Stimulated activated naive B cell treated with anti-CD40 and anti-IgM and Interleukin-4, amounts not matched to agents 10 μg/mL and 1 μg/mL and 100 μg/mL, for 72 hours (primary cell): ENCODE data around the gene BABAM2.
A peak's percentile ranks its signal among the peaks of the same experiment; 100 is the strongest.

Source experiments
- ATAC-seq, 2 donors: fragments of 150-1000 bp; cut with Tn5 transposase; replicated peaks; 2 replicates each; pipeline ENCODE4 v1.10.0; 2021; ENCODE audit warnings: moderate library complexity in 1 of 2
- DNase-seq: peaks from one replicate; pipeline ENCODE4 v3.0.0; 2021
- H3K27ac Mint-ChIP-seq: one replicate; pipeline ENCODE4 v1.8.0; 2022; ENCODE audit warnings: mild to moderate bottlenecking, mixed read lengths
- H3K27me3 Mint-ChIP-seq, 2 donors: one replicate each; pipeline ENCODE4 v1.8.0; 2022; ENCODE audit warnings: mixed read lengths in 2 of 2
- H3K36me3 Mint-ChIP-seq, 2 donors: one replicate each; pipeline ENCODE4 v1.8.0; 2022; ENCODE audit warnings: mixed read lengths in 2 of 2, mild to moderate bottlenecking in 1 of 2
- H3K4me1 Mint-ChIP-seq, 2 donors: one replicate each; pipeline ENCODE4 v1.8.0; 2022; ENCODE audit warnings: mixed read lengths in 2 of 2, mild to moderate bottlenecking in 1 of 2
- H3K4me3 Mint-ChIP-seq, 2 donors: one replicate each; pipeline ENCODE4 v1.8.0; 2022; ENCODE audit warnings: mild to moderate bottlenecking in 2 of 2, mixed read lengths in 2 of 2, moderate library complexity in 1 of 2
- H3K9me3 Mint-ChIP-seq, 2 donors: one replicate each; pipeline ENCODE4 v1.8.0; 2022; ENCODE audit warnings: mixed read lengths in 2 of 2, mild to moderate bottlenecking in 1 of 2

BABAM2 gene

DNA sequence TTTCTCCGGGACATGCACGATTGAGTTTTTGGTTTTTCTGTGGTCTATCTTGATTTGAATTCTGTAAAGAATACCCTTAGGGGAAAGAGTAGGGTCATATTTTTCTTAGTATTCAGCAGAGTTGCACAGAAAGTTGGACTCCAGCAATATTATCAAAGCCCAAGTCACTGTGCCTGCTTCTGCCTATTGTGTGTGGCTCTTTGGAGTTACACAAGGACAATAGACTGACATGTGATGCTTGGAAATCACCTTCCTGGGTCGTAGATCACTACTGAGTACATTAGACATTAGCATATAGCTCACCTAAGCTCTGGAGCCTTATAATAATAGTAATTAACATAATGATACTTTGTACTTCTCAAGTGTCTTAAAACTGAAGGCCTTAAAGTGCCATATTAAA, 263.3 kb downstream of the BABAM2 start:
- ATAC-seq (no peak), DNase-seq (no peak)
- no peak overlapping the region for H3K27ac Mint-ChIP-seq
- no peaks in the 10 kb centered on the region for H3K4me1 Mint-ChIP-seq
- H3K4me3 Mint-ChIP-seq, result no peak overlapping the region
- H3K27me3 Mint-ChIP-seq, result no peaks in the 10 kb centered on the region
- H3K9me3 Mint-ChIP-seq, result peaks cover 8 to 19% of the 10 kb centered on the region in 2 donors
- H3K36me3 Mint-ChIP-seq, result peaks cover 35 to 56% of the 10 kb centered on the region in 2 donors

- peaks cover 38 to 59% of the 10 kb centered on the region in 2 donors for H3K36me3 Mint-ChIP-seq
- DNase-seq (no peak), ATAC-seq (no peak)
- peaks cover 8 to 19% of the 10 kb centered on the region in 2 donors for H3K9me3 Mint-ChIP-seq
- H3K4me1 Mint-ChIP-seq, result no peaks in the 10 kb centered on the region
- H3K4me3 Mint-ChIP-seq, result no peak overlapping the region
- H3K27me3 Mint-ChIP-seq, result no peaks in the 10 kb centered on the region
- no peak overlapping the region for H3K27ac Mint-ChIP-seq
These were observed 264.6 kb downstream of the BABAM2 start for GRCh38 chr2:28155086-28155485.

GRCh38 chr2:28155627-28156026, 265.1 kb downstream of the BABAM2 start:
- Mint-ChIP-seq H3K27me3 (no peaks in the 10 kb centered on the region), H3K36me3 (peaks cover 38 to 56% of the 10 kb centered on the region in 2 donors), H3K4me1 (no peaks in the 10 kb centered on the region), H3K27ac (no peak overlapping the region), H3K9me3 (peaks cover 8 to 19% of the 10 kb centered on the region in 2 donors), H3K4me3 (no peak overlapping the region)
- DNase-seq (no peak), ATAC-seq (no peak)

DNA sequence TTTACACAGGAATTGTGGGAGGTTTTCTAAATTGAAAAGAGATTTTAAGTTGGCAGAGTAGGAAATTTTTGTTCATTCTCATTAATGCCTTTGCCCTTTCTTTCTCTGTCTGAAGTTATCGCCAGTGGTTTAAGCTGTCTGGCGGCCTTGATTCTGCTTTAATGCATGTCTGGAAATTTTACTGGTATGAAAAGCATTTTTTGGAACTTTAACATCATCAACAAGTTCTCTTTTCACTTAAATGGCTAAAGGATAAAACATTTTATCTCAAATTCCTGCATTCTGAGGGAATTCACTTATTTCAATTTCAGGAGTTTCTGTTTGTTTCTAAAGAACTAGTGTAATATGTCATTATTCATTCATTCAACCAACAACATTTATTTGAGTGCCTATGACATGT, 268.3 kb downstream of the BABAM2 start:
- DNase-seq (no peak), ATAC-seq (no peak)
- H3K4me1 Mint-ChIP-seq, result no peaks in the 10 kb centered on the region
- peaks cover 25 to 30% of the 10 kb centered on the region in 2 donors for H3K36me3 Mint-ChIP-seq
- H3K9me3 Mint-ChIP-seq, result peaks cover 8 to 19% of the 10 kb centered on the region in 2 donors
- H3K27me3 Mint-ChIP-seq, result no peaks in the 10 kb centered on the region
- H3K27ac Mint-ChIP-seq, result no peak overlapping the region
- H3K4me3 Mint-ChIP-seq, result no peak overlapping the region

DNA sequence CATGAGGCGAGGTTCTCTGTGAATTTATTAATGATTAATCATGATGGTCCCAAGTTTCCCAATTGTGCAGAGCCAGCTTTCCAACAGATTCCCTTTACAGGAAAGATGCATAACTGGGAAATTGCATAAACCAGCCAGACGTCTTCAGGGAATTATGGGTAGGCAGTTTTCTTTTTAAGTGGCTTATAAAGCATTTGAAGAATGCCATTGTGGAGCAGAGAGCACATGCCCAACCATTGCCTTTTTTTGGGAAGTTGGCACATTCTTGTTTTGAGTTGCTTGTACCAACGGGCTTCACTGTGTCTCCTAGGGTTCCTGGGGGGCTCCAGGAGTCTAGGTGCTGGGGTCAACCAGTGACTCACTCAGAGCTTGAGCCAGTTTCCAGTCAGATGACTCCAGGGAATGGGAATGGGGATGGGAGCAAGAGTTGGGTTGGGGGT, 270.5 kb downstream of the BABAM2 start:
- peaks cover 14 to 15% of the 10 kb centered on the region in 2 donors for H3K36me3 Mint-ChIP-seq
- H3K9me3 Mint-ChIP-seq, result peaks cover 1 to 2% of the 10 kb centered on the region in 2 donors
- no peak overlapping the region for H3K4me3 Mint-ChIP-seq
- peak overlapping the region; percentile 71 for H3K27ac Mint-ChIP-seq
- no peaks in the 10 kb centered on the region for H3K27me3 Mint-ChIP-seq
- DNase-seq, result no peak
- no peak for ATAC-seq
- H3K4me1 Mint-ChIP-seq, result no peaks in the 10 kb centered on the region

DNA sequence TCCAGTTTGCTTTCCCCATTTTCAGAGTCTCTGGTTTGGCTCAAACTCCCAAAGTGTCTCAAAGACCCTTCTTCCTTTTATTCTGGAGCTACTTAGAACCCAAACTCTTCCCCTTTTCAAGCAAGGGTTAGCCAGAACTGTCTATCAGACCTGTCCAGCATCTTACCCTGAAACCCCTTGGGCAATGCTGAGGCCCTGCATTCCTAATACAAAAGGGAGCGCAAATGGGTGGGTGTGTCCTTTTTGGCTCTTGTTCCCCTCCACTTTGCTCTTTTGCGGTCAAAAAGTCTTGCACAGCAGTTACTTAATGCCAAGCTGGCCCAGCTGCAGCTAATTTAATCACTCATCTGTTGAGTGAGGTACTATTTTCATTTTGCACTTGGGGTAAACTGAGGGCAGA, 270.9 kb downstream of the BABAM2 start:
- Mint-ChIP-seq H3K4me1 (no peaks in the 10 kb centered on the region), H3K27me3 (no peaks in the 10 kb centered on the region), H3K9me3 (no peaks in the 10 kb centered on the region), H3K4me3 (no peak overlapping the region), H3K36me3 (peaks cover 12 to 13% of the 10 kb centered on the region in 2 donors), H3K27ac (no peak overlapping the region)
- DNase-seq (no peak), ATAC-seq (no peak)

- ATAC-seq (no peak), DNase-seq (no peak)
- H3K36me3 Mint-ChIP-seq, result peaks cover 12 to 15% of the 10 kb centered on the region in 2 donors
- no peaks in the 10 kb centered on the region for H3K27me3 Mint-ChIP-seq
- H3K27ac Mint-ChIP-seq, result no peak overlapping the region
- no peaks in the 10 kb centered on the region for H3K4me1 Mint-ChIP-seq
- no peak overlapping the region for H3K4me3 Mint-ChIP-seq
- no peaks in the 10 kb centered on the region for H3K9me3 Mint-ChIP-seq
These were observed 272.0 kb downstream of the BABAM2 start for GRCh38 chr2:28162564-28162963.

GRCh38 chr2:28163028-28163427, 272.5 kb downstream of the BABAM2 start:
- Mint-ChIP-seq H3K4me1 (no peaks in the 10 kb centered on the region), H3K9me3 (no peaks in the 10 kb centered on the region), H3K27ac (no peak overlapping the region), H3K4me3 (no peak overlapping the region), H3K27me3 (no peaks in the 10 kb centered on the region), H3K36me3 (peaks cover 12 to 15% of the 10 kb centered on the region in 2 donors)
- no peak for ATAC-seq
- DNase-seq, result no peak

- Mint-ChIP-seq H3K9me3 (no peaks in the 10 kb centered on the region), H3K36me3 (peaks cover 12 to 15% of the 10 kb centered on the region in 2 donors), H3K27me3 (no peaks in the 10 kb centered on the region), H3K4me3 (no peak overlapping the region), H3K4me1 (no peaks in the 10 kb centered on the region), H3K27ac (no peak overlapping the region)
- DNase-seq (no peak), ATAC-seq (no peak)
These were observed 273.2 kb downstream of the BABAM2 start for GRCh38 chr2:28163627-28164279.

- ATAC-seq, result no peak
- Mint-ChIP-seq H3K27ac (no peak overlapping the region), H3K9me3 (no peaks in the 10 kb centered on the region)
These were observed 273.8 kb downstream of the BABAM2 start for GRCh38 chr2:28164280-28164801.

GRCh38 chr2:28165087-28165635, 274.6 kb downstream of the BABAM2 start:
- Mint-ChIP-seq H3K27me3 (no peaks in the 10 kb centered on the region), H3K9me3 (no peaks in the 10 kb centered on the region), H3K27ac (no peak overlapping the region), H3K36me3 (peaks cover 5 to 12% of the 10 kb centered on the region in 2 donors), H3K4me3 (no peak overlapping the region), H3K4me1 (no peaks in the 10 kb centered on the region)
- DNase-seq, result no peak
- ATAC-seq, result no peak

More at GRCh38 chr2:28164280-28164801, 273.8 kb downstream of the BABAM2 start:
- no peaks in the 10 kb centered on the region for H3K4me1 Mint-ChIP-seq
- no peaks in the 10 kb centered on the region for H3K27me3 Mint-ChIP-seq
- DNase-seq, result no peak
- H3K36me3 Mint-ChIP-seq, result peaks cover 6 to 11% of the 10 kb centered on the region in 2 donors
- H3K4me3 Mint-ChIP-seq, result no peak overlapping the region

GRCh38 chr2:28166956-28167355, 276.4 kb downstream of the BABAM2 start:
- Mint-ChIP-seq H3K36me3 (peaks cover 8 to 14% of the 10 kb centered on the region in 2 donors), H3K4me3 (no peak overlapping the region), H3K4me1 (no peaks in the 10 kb centered on the region), H3K9me3 (no peaks in the 10 kb centered on the region), H3K27ac (no peak overlapping the region), H3K27me3 (no peaks in the 10 kb centered on the region)
- no peak for DNase-seq
- ATAC-seq, result no peak

DNA sequence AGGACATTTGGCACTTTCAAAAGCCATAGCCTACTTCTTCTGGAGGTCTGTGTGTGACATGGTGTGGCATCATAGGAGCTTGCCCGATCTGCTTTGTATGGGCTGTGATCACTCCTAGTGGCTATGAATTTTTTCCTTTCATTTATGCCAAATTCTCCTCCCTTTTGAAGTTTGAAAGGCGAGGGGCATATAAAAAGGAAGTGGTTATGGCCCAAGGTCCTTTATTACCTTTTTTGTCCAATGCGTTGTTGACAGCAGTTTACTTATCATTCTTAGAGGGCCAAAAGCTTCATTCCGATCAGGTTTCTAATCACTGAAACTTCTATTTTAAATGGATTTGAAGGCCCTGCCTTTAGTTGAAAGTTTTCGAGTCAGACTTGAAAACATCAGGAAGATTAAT, 277.8 kb downstream of the BABAM2 start:
- H3K36me3 Mint-ChIP-seq, result peaks cover 9 to 16% of the 10 kb centered on the region in 2 donors
- H3K4me1 Mint-ChIP-seq, result no peaks in the 10 kb centered on the region
- H3K9me3 Mint-ChIP-seq, result no peaks in the 10 kb centered on the region
- no peak overlapping the region for H3K27ac Mint-ChIP-seq
- no peaks in the 10 kb centered on the region for H3K27me3 Mint-ChIP-seq
- no peak overlapping the region for H3K4me3 Mint-ChIP-seq
- no peak for DNase-seq
- ATAC-seq, result no peak

GRCh38 chr2:28169492-28169891, 279.0 kb downstream of the BABAM2 start:
- no peak for DNase-seq
- H3K4me3 Mint-ChIP-seq, result no peak overlapping the region
- no peak overlapping the region for H3K27ac Mint-ChIP-seq

More at GRCh38 chr2:28169492-28169891, 279.0 kb downstream of the BABAM2 start:
- Mint-ChIP-seq H3K36me3 (peaks cover 9 to 10% of the 10 kb centered on the region in 2 donors), H3K27me3 (no peaks in the 10 kb centered on the region), H3K9me3 (no peaks in the 10 kb centered on the region), H3K4me1 (no peaks in the 10 kb centered on the region)
- no peak for ATAC-seq
